Nephron (organoid): ENCODE results near the gene ARMC7.
A peak's percentile ranks its signal among the peaks of the same experiment; 100 is the strongest.
"Not testable (repeated sequence)": the region's sequence is repeated elsewhere in the genome, so short reads cannot be mapped to it uniquely, and the experiment has no call there.

Experiments
- H3K27ac Mint-ChIP-seq, 3 experiments: 2 replicates each; pipeline ENCODE4 v1.8.0; 2020; ENCODE audit warnings: mixed read lengths in 3 of 3, mild to moderate bottlenecking in 2 of 3, moderate library complexity in 1 of 3
- H3K27me3 Mint-ChIP-seq: 2 replicates; pipeline ENCODE4 v1.8.0; 2021; ENCODE audit warnings: low read depth, mild to moderate bottlenecking, moderate library complexity, mixed read lengths
- H3K36me3 Mint-ChIP-seq: 2 replicates; pipeline ENCODE4 v1.8.0; 2020; ENCODE audit warnings: low read depth, mixed read lengths
- H3K4me1 Mint-ChIP-seq: 2 replicates; pipeline ENCODE4 v1.8.0; 2020; ENCODE audit warnings: mixed read lengths
- H3K4me3 Mint-ChIP-seq, 3 experiments: 2 replicates each; pipeline ENCODE4 v1.8.0; 2020; ENCODE audit warnings: mild to moderate bottlenecking in 3 of 3, mixed read lengths in 3 of 3, moderate library complexity in 2 of 3
- H3K9me3 Mint-ChIP-seq: 2 replicates; pipeline ENCODE4 v1.8.0; 2020; ENCODE audit warnings: mixed read lengths
- CTCF ChIP-seq, 3 experiments: fragments of 200-600 bp; sonication (generic); IDR thresholded peaks; one replicate each; pipeline ENCODE4 v1.5.0; 2021; ENCODE audit warnings: antibody characterized with exemption in 3 of 3; ENCODE audit not compliant: unreplicated experiment in 3 of 3

ARMC7 gene

DNA sequence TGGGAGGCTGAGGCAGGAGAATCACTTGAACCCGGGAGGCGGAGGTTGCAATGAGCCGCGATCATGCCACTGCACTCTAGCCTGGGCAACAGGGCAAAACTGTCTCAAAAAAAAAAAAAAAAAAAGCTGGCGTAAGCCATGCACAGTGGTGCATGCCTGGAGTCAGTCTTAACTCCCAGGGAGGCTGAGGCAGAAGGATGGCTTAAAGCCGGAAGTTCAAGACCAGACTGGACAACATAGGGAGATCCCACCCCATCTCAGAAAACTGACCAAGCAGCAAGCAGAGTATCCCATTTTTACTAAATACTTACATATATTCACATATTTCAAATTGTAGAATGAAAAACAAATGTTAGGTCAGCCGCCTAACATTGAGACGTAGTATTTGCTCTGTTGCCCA is 17.2 kb downstream of the ARMC7 start:
- Mint-ChIP-seq H3K4me3 (no peak overlapping the region), H3K4me1 (peaks cover 7% of the 10 kb centered on the region), H3K36me3 (peaks cover 18% of the 10 kb centered on the region), H3K9me3 (no peaks in the 10 kb centered on the region), H3K27ac (no peak overlapping the region), H3K27me3 (no peaks in the 10 kb centered on the region)
- no peak for TF ChIP-seq CTCF (IDR thresholded peaks at IDR 0.05; ENCODE audit: unreplicated experiment in 3 of 3)

- H3K27me3 Mint-ChIP-seq, H3K27ac Mint-ChIP-seq, H3K9me3 Mint-ChIP-seq, H3K4me1 Mint-ChIP-seq: not testable (repeated sequence)
- Mint-ChIP-seq H3K36me3 (peaks cover 18% of the 10 kb centered on the region), H3K4me3 (peak overlapping the region; percentile 12 to 69 (median 66))
Observed at GRCh38 chr17:75127936-75128335, 18.2 kb downstream of the ARMC7 start.

DNA sequence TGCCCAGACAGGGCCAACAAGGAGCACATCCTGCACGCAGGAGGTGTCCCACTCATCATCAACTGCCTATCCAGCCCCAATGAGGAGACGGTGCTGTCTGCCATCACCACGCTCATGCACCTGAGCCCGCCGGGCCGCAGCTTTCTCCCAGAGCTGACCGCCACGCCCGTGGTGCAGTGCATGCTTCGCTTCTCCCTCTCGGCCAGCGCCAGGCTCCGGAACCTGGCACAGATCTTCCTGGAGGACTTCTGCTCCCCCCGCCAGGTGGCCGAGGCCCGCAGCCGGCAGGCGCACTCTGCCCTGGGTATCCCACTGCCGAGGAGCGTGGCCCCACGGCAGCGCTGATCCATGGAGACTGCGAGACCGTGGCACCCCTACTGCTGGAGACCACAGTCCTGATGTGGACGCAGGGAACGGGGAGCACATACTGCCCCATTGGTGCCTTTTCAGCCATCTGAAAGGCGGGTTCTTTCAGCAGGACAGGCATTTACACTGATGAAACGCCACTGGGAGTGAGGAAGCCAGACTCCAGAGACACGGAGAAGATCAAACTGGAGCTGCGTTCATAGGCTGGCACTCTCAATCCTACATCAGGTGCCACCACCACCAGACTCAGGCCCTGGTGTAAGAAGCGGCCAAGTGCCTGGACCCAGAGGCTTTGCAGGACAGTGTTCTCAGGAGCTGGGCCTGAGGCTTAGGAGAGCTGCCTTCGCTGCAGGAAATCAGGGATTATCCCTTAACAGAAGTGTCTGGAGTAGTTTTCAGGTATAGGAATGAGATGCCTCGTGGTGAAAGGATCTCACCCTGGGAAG is 19.1 kb downstream of the ARMC7 start:
- TF ChIP-seq CTCF (IDR thresholded peaks at IDR 0.05; ENCODE audit: unreplicated experiment in 3 of 3), result no peak
- no peaks in the 10 kb centered on the region for H3K9me3 Mint-ChIP-seq
- peaks cover 18% of the 10 kb centered on the region for H3K36me3 Mint-ChIP-seq
- H3K4me3 Mint-ChIP-seq, result peak overlapping the region; percentile 53 to 71 (median 69)
- H3K27ac Mint-ChIP-seq, result no peak overlapping the region
- no peaks in the 10 kb centered on the region for H3K27me3 Mint-ChIP-seq
- H3K4me1 Mint-ChIP-seq, result peaks cover 7% of the 10 kb centered on the region

DNA sequence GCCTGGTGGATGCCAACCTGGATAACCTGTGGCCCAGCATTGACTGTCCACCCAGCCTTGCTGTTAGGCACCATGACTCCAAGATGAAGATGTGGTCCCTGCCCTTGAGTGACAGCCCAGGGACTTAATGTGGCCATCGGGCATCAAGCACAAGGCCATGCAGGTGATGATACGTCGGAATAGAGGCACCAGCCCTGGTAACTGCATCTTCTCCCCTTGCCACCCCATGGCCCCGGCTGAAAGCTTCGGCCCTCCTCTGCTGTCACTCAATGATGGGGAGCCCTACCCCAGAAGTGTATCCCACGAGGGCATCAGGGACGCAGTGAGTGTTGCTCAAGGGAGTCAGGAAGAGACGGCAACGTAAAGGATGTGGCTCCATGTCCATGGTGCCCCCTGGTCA is 19.8 kb downstream of the ARMC7 start:
- H3K27me3 Mint-ChIP-seq, result no peaks in the 10 kb centered on the region
- TF ChIP-seq CTCF (IDR thresholded peaks at IDR 0.05; ENCODE audit: unreplicated experiment in 3 of 3), result no peak
- no peak overlapping the region for H3K27ac Mint-ChIP-seq
- peak overlapping the region; percentile 53 to 71 (median 69) for H3K4me3 Mint-ChIP-seq
- H3K4me1 Mint-ChIP-seq, result peaks cover 7% of the 10 kb centered on the region
- H3K9me3 Mint-ChIP-seq, result no peaks in the 10 kb centered on the region
- peaks cover 18% of the 10 kb centered on the region for H3K36me3 Mint-ChIP-seq

DNA sequence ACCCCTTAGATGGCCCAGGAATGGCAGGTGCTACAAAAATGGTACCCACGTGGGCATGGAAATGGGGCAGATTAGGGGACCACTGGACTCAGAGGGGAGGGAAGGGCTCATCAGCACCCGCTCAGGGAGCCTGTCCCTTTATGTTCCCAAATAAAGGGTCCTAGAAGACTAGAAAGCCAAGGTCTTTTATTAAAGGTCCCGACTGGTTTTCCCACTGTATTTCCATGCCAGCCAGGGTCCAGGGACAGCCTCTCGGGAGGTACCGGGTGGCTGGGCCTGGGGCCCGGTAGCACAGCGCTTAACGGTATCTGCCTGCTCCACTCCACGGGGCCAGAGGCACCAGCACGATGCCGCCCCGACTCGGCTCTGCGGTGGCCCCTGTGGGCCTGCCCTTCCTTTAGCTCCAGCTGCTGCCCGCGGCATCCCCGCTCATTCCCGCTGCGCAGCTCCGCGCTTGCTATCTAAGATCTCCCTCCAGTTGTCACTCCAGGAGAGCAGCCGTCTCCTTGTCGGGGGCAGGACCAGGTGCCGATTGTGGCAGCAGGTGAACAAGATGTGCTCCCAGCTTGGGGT is 20.4 kb downstream of the ARMC7 start:
- H3K9me3 Mint-ChIP-seq, result no peaks in the 10 kb centered on the region
- H3K27me3 Mint-ChIP-seq, result no peaks in the 10 kb centered on the region
- H3K4me3 Mint-ChIP-seq, result peak overlapping the region; percentile 96 to 97 (median 96)
- H3K27ac Mint-ChIP-seq, result peak overlapping the region; percentile 83 to 97 (median 86)
- H3K4me1 Mint-ChIP-seq, result peaks cover 7% of the 10 kb centered on the region
- no peak for TF ChIP-seq CTCF (IDR thresholded peaks at IDR 0.05; ENCODE audit: unreplicated experiment in 3 of 3)
- peaks cover 21% of the 10 kb centered on the region for H3K36me3 Mint-ChIP-seq

GRCh38 chr17:75130632-75131277 is 21.0 kb downstream of the ARMC7 start:
- peaks cover 23% of the 10 kb centered on the region for H3K36me3 Mint-ChIP-seq
- H3K4me1 Mint-ChIP-seq, result peaks cover 7% of the 10 kb centered on the region
- peak overlapping the region; percentile 96 to 97 (median 96) for H3K4me3 Mint-ChIP-seq
- H3K9me3 Mint-ChIP-seq, result no peaks in the 10 kb centered on the region
- H3K27ac Mint-ChIP-seq, result peak overlapping the region; percentile 83 to 97 (median 86)
- H3K27me3 Mint-ChIP-seq, result no peaks in the 10 kb centered on the region
- TF ChIP-seq CTCF (IDR thresholded peaks at IDR 0.05; ENCODE audit: unreplicated experiment in 3 of 3), result peak; percentile 48 to 62 (median 56)
